Measurements from ENCODE around the gene AGK.

DNA sequence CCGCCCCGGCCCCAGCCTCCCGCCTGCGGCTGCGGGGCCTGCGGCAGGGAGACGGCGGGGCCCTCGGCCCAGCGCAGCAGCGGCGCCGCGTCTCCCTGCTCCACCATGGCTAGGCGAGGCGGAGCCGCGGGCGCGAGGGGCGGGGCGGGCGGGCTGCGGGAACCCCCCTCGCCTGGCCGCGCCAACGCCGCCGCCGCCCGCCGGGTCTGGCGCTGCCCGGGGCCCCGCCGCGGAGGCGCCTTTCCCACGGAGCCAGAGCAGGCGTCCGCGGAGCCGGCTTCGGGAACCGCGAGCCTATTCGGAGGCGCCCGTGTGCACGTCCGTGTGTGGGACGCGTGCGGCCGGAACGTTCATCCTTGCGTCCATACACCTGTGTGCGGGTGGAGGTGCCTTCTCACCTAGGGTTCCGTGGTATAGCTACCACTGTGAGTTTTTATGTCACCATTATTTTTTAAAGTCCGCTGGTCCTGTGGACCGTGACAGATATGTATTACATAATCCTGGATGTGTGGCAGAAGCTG, 150.9 kb downstream of the AGK start, which contains the start of gene DENND11:
- TF ChIP-seq, protein P1, sequence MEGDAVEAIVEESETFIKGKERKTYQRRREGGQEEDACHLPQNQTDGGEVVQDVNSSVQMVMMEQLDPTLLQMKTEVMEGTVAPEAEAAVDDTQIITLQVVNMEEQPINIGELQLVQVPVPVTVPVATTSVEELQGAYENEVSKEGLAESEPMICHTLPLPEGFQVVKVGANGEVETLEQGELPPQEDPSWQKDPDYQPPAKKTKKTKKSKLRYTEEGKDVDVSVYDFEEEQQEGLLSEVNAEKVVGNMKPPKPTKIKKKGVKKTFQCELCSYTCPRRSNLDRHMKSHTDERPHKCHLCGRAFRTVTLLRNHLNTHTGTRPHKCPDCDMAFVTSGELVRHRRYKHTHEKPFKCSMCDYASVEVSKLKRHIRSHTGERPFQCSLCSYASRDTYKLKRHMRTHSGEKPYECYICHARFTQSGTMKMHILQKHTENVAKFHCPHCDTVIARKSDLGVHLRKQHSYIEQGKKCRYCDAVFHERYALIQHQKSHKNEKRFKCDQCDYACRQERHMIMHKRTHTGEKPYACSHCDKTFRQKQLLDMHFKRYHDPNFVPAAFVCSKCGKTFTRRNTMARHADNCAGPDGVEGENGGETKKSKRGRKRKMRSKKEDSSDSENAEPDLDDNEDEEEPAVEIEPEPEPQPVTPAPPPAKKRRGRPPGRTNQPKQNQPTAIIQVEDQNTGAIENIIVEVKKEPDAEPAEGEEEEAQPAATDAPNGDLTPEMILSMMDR (IDR thresholded peaks at IDR 0.05; ENCODE audit: poor library complexity), result no peak
- TF ChIP-seq EZH2 (IDR thresholded peaks at IDR 0.05; ENCODE audit: borderline replicate concordance) (no peak), EZH2phosphoT487 (IDR thresholded peaks at IDR 0.05; ENCODE audit: low read depth, severe bottlenecking, unreplicated experiment) (no peak)
